ENCODE measurements around the gene CASZ1.

Gene CASZ1

GRCh38 chr1:10620776-10621175 lies 175.7 kb downstream of the CASZ1 start:
- DNase-seq, result no peak

DNA sequence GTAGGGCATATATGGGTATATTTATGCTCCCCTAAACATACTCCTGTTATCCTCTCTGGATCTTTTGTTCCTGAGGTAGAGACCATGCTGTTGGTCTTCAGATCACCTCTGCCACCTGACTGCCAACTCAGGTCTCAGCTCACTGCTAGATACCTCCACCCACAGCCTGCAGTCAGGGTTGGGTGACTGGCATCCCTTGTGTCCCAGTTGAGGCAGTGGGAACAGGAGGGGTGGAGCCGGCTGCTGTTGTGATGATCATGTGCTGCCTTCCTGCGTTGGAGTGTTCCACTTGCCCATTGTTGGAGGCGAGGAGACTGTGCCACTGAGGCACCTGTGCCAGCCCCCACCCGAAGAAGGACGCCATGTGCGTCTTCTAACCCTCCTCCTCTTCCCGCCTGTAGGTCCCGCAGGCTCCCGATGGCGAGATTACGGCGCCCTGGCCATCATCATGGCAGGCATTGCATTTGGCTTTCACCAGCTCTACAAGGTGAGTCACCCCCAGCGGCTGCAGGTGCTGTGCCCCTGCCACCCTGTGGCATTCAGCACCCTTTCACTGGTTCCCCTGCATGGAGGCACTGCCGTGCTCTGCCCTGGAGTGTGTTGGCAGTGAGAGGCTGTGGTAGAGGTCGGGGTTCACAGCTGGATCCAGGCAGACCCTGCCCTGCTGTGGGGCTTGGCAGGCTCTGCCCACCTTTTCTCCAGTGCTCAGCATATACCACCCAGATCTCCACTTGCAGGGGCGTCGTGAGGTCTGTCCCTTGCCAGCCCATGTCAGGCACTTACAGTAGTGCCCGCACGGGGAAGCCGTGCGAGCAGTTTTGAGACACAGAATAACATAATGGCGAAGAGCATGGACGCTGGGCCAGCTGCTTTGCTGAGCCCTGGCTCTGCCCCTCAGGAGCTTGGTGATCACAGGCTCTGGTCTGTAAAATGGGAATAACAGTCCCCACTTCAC lies 178.2 kb downstream of the CASZ1 start:
- no peak for DNase-seq

GRCh38 chr1:10617318-10617717 lies 179.1 kb downstream of the CASZ1 start:
- DNase-seq, result no peak

- no peak for DNase-seq
Measured at GRCh38 chr1:10616696-10617095, 179.8 kb downstream of the CASZ1 start.

DNA sequence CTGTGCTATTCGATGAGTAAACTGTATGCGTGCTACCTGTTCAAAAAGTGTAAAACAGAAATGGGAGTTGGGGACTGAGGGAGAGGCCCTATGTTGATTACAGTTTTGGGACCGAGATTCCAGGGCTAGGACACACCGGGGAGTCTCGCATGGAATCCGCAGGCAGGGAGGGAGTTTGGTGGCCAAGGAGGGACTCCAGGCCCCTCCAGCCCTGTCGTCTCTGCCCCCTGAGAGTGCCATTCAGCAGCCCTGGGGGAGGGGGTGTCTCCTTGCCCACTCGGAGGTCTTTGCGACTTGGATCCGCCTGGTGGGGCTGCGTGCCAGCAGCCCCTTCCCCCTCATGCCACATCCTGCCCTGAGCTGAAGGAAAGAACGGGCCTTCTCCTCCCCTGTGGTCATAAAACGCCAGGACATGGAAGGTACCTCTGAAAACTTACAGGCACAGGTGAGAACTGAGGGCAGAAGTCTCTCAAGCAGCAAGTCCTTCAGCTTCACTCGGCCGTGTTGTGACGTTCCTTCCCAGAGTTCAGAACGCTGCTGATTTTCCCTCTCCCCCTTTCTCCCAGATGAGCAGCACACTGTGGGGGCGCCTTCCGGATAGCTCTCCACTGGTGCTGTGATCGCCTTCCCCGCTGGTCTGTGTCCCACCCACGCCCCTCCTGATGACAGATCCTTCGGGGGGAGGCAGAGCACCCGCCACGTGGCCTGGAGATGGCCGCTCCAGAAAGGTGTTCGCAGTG lies 180.3 kb downstream of the CASZ1 start:
- DNase-seq, result no peak

GRCh38 chr1:10615332-10615731 lies 181.1 kb downstream of the CASZ1 start:
- DNase-seq, result no peak

- DNase-seq, result no peak
Measured at GRCh38 chr1:10614377-10615225, 181.8 kb downstream of the CASZ1 start.

DNA sequence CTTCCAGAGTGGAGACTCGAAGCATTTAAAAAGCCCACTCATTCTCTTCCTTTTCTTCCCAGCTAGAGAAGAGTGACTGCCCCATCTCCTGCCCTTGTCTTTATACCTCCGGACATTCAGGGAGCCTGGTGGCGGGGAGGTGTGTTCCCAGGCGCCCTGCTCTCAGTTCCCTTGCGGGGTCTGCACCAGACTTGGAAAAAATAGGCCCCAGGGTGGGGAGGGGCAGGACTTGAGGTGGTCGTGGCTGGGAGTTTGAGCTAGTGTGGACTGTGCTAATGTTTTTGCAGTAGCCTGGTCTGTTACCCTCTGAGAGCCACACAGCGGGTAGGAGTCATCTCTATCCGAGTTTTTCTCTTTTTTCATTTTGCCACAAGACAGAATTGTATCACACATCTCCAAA lies 182.6 kb downstream of the CASZ1 start:
- DNase-seq, result no peak

GRCh38 chr1:10613340-10613739 lies 183.1 kb downstream of the CASZ1 start:
- DNase-seq, result no peak

DNA sequence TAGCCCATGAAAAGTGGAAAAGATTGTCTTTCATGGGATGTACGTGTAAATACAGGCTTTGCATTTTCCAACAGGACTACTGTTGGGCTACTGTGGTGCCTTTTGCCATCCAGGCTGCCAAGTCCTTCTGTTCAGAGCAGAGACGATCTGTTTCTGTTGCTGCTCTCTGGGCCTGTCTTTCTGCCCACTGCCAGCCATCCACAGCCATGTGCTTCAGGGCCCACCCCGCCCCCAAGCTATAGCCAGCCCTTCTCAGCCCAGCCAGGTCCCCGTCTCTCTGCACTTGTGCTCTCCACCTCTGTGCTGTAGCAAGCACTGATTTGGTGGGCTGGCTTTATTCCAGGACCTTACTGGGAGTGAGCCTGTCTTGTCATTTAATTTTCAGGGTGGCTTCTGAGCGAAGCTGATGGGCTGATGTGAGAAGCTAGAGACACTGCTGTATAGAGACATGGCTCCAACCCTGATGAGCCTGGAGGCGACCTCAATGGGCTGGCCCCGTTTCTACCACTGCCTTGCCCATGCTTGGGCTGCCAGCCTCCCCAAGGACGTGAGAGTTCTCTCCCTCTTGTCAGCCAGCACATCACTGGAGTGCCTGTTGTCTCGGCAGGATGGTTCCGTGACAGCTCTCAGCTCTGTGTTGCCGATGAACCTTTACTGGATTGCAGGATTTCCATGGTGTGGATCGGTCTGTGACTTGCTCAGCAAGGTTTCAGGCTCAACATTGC lies 183.8 kb downstream of the CASZ1 start:
- DNase-seq, result no peak

GRCh38 chr1:10610901-10611600 lies 185.4 kb downstream of the CASZ1 start:
- DNase-seq, result no peak

DNA sequence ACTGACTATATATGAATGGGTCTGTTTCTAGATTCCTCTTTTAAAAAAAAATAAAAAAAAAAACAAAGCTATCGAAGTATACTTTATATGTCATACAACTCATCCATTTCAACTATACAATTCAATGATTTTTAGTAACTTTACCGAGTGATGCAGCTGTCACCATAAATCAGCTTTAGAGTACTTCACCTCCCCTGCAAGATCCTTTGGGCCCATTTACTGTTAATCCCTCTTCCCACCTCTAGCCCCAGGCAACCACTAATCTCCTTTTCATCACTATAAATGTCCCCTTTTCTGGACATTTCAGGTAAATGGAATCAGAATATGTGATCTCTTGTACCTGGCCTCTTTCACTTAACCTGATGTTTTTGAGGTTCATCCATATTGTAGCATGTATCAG lies 187.8 kb downstream of the CASZ1 start:
- no peak for DNase-seq

- no peak for DNase-seq
Measured at GRCh38 chr1:10607228-10607627, 189.2 kb downstream of the CASZ1 start.

DNA sequence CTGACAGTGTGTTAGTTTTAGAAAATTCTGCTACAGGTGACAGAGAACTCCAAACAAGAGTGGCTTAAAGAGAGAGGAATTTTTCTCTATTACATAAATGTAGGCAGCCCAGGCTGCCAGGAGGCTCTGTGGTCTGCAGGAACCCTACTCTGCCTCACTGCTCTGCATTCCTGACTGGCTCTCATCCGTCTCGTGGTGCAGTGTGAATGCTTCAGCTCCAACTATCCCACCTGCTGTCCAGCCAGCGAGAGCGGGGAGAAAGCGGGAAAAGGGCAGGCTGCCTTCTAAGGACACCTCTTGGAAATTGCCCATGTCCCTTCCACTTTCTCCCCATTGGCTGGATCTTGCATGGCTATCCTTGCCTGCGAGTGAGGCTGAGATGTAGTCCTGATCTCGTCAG lies 190.4 kb downstream of the CASZ1 start:
- no peak for DNase-seq

DNA sequence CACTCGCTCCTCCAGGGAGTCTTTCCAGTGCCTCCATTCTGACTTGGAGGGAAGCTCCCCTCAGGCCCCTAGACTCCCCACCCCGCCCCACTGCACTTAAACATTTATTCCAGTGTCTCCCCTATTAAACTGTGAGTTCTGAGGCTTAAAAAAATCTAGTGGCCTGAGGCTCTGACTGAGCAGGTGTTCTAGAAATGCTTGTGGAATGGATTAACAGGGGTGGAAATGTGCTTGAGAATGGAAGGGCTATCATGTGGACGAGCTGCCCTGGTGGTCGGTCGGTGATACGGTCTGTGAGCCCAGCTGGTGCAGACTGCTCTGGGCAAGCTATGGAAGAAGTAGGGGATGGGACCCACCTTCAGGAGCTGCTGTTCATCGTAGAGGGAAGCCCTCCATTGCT lies 191.5 kb downstream of the CASZ1 start:
- no peak for DNase-seq

GRCh38 chr1:10602936-10603335 lies 193.5 kb downstream of the CASZ1 start:
- DNase-seq, result no peak

DNA sequence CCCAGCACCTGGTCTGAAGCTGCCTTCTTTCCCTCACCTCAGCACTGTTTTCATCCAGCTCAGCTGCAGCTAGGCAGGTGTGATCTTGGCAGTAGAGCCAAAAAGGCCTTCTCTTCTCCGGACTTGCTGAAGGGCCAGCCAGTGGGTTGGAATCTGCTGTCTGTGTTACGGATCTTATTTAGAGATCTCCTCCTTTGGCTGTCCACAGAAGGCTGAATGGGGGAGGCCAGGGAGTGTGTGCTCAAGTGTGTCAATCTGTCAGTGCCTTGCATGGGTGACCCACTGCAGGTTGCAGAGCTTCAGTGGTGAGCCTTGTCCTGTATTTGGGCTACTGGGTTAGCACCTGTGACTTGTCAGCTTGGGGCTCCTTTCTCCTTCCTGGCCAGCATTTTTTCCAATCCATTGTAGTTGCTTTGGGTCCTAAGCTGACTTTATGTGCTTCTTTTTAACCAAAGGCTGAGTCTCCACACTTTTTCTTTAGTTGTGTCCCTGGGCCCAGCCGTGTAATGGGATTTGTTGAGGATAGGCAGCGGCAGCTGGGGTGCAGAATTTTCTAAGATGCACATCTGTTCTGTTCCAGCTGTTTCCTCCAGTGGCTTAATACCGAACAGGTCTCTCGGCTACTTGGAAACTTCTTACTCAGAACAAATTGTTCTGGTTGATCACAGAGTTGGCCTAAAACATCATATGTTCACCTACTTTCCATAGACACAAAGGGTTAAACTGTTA lies 194.9 kb downstream of the CASZ1 start:
- DNase-seq, result no peak

GRCh38 chr1:10599194-10599861 lies 197.1 kb downstream of the CASZ1 start:
- DNase-seq, result no peak

DNA sequence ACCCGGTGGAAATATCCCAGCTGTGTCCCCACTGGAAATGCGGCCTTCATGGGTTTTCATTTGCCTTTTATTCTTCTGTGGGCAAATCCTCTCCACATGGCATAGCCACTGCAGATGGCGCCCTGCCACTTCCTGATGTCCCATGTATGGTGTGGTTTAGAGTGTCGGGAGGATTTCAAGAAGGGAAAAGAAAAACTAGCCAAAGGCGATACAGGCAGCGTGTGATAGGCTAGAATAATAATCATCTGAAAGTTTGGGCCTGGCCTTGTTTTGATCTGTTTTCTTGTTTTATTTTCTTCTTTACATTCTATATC lies 198.1 kb downstream of the CASZ1 start:
- DNase-seq, result no peak

GRCh38 chr1:10597492-10598388 lies 198.7 kb downstream of the CASZ1 start:
- no peak for DNase-seq

All from NK-92 treated with Interleukin-12 subunit alpha and Interleukin-12 subunit beta, amount 100 ng/mL, for 24 hours (cell line).